RWPE1 (cell line): ENCODE measurements around the gene SCN7A.
"Not testable (repeated sequence)": the region's sequence is repeated elsewhere in the genome, so short reads cannot be mapped to it uniquely, and the experiment has no call there.

Source experiments
- CTCF ChIA-PET: fragments of 350-600 bp; sonication (Branson Sonifier 250); formaldehyde crosslinking; extraction: SDS; loops from one replicate; lab custom pipeline; 2021; lab: Yijun Ruan, JAX
- POLR2A ChIA-PET: fragments of 400-600 bp; formaldehyde crosslinking; extraction: SDS; loops from one replicate; lab custom pipeline; 2020; ENCODE audit warnings: antibody characterized with exemption; ENCODE audit not compliant: low non-redundant PET; lab: Yijun Ruan, JAX
- DNase-seq: peaks from one replicate; pipeline ENCODE4 v3.0.0; 2012; ENCODE audit warnings: low spot score
- H3K27ac ChIP-seq: fragments of 450-650 bp; 2 replicates; pipeline ENCODE4 v1.5.1; 2017
- TF ChIP-seq, protein P1 (sequence below): fragments of 450-650 bp; conservative IDR thresholded peaks from 2 replicates; pipeline ENCODE4 v1.5.1; 2017; ENCODE audit warnings: low read depth, mild to moderate bottlenecking

Gene SCN7A

DNA sequence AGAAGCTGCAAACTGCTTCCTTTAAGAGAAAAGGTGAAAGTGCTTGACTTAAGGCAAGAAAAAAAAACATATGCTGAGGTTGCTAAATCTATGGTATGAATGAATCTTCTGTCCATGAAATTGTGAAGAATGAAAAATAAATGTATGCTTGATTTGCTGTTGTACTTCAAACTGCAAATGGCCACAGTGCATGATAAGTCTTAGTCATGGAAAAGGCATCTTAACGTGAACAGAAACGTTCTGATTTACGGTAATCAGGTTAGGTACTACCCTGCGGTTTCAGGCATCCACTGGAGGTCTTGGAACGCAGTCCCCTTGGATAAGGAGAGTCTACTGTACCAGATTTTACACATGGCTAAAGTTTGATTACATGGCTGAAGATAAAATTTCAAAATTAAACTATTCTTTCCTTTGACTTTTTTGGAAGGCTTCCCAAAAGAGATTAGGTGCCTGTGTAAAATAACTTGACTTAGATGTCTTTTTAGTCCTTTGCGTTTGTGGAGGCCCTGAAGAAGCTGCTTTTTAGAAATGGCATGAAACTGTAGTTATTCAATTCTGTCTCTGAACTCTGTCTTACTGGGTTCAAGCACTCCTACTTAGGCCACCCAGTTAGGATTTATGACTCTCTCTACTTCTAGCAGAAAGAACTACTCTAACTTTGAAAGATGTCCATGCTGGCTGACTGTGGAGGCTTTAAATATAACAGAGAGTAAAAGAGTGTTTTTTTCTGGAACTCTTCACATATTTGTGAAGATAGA, 82.4 kb downstream of the SCN7A start:
- no peak overlapping the region for H3K27ac ChIP-seq
- CTCF ChIA-PET = interaction anchor here (0.7 kb wide), 1 partner anchor 67 kb away, joined by 3 read pairs; no protein-coding TSS in a partner anchor
- DNase-seq = peak; percentile 2
- POLR2A ChIA-PET = no interaction called here
- TF ChIP-seq, protein P1, sequence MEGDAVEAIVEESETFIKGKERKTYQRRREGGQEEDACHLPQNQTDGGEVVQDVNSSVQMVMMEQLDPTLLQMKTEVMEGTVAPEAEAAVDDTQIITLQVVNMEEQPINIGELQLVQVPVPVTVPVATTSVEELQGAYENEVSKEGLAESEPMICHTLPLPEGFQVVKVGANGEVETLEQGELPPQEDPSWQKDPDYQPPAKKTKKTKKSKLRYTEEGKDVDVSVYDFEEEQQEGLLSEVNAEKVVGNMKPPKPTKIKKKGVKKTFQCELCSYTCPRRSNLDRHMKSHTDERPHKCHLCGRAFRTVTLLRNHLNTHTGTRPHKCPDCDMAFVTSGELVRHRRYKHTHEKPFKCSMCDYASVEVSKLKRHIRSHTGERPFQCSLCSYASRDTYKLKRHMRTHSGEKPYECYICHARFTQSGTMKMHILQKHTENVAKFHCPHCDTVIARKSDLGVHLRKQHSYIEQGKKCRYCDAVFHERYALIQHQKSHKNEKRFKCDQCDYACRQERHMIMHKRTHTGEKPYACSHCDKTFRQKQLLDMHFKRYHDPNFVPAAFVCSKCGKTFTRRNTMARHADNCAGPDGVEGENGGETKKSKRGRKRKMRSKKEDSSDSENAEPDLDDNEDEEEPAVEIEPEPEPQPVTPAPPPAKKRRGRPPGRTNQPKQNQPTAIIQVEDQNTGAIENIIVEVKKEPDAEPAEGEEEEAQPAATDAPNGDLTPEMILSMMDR = no peak

DNA sequence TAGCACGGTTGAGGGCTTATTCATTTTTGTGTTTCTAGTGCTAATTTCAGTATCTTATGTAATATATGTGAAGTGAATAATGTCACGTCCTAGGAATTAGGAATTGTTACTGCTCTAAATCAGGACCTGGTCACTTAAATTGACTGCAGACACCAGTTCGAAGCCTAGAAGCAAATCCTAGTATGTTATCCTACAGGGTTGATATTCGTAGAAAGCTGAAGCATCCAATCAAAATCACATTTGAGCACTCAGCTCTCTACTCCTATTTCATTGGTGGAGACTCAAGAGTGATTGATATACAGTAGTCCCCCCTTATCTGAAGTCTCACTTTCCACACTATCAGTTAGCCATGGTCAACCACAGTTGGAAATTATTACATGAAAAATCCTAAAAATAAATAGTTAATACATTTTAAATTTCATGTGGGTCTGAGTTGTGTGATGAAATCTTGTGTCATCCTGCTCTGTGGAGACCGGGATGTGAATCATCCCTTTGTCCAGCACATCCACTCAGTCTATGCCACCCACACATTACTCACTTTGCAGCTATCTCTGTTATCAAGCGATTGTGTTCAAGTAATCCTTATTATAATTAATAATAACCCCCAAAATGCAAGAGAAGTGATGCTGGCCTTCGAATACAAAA, 83.1 kb downstream of the SCN7A start:
- ChIA-PET POLR2A (no interaction called here), CTCF (no interaction called here)

DNA sequence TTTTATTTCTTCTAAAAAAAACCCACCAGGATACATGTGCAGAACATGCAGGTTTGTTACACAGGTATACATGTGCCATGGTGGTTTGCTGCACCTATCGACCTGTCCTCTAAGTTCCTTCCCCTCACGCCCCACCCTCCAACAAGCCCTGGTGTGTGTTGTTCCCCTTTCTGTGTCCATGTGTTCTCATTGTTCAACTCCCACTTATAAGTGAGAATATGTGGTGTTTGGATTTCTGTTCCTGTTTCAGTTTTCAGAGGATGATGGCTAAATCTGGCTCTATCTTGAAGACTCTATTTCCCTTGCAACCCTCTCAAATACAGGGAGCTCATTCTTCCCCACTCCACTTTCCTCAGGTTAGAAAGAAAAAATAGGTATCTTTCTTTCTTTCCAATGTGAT, 86.3 kb downstream of the SCN7A start:
- CTCF ChIA-PET, H3K27ac ChIP-seq, DNase-seq, POLR2A ChIA-PET: not testable (repeated sequence)

More for the DNA sequence above, 83.1 kb downstream of the SCN7A start:
- DNase-seq = peak; percentile 70
- TF ChIP-seq, protein P1 = no peak
- no peak overlapping the region for H3K27ac ChIP-seq

DNA sequence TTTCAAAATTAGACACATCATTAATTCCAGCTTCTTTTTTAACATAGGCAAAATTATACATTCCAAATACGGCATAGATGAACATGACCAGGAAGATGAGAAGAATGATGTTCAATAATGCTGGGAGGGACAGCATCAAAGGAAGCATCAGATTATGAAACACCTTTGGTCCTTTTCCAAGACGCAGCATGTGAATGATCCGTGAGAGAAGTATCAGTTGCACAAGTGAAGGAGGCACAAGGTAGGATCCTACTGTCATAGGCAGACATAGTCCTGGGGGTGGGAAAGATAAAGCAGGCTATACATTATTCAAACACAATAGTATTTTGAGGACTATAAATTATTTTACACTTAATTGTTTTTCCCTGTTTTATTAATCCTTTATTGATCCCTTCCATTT, 87.7 kb downstream of the SCN7A start:
- CTCF ChIA-PET = no interaction called here
- DNase-seq = no peak
- TF ChIP-seq, protein P1 = no peak
- H3K27ac ChIP-seq = no peak overlapping the region
- POLR2A ChIA-PET = no interaction called here

DNA sequence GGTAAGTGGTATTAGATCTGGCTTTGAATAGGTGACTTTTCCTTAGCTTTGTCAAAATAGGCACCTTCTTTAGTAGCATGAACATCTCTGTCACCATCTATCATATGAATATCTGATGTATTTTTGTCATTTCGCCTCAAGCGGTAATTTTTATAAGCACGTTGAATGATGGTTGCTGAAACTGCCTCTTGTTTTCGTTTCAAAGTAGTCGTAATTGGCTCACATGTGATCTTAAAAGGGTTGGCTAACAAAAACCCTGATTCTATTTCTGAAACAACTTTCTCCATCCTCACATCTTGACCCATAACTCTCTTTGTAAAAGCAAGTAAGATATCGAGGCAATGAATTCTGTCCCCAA, 88.5 kb downstream of the SCN7A start:
- DNase-seq = no peak
- CTCF ChIA-PET = no interaction called here
- POLR2A ChIA-PET = no interaction called here
- TF ChIP-seq, protein P1 = no peak
- H3K27ac ChIP-seq = no peak overlapping the region

DNA sequence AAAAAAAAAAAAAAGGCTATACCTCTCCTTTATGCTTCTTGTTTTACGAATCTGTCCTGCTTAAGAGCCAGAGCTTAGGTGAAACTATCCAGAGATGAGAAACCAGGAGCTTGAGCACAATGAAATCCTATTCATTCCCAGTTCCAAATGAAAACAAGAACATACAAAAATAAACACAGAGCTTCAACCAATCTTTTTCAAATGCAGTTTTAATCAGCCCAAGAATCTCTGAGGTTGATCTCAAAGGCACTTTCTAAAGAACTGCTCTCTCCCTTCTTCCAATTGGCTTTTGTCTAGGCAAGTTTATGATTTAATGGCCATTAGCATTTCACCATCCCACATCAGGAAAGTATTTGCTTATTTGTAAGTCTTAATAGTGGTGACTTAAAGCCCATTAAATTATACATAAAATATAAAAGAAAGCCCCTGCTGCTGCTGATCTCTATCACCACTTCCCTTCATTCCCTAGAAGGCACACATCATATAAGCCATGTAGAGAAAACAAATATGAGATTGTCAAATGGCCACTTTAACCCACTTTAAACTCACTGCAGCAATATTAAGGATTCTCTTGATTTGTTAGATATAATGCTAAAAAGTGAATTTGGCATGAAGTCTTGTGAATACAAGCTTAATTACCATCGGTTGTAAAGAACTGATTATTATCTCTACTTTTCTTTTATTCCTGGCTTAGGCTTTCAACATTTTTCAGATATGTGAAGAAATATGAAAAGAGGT, 89.0 kb downstream of the SCN7A start:
- TF ChIP-seq, protein P1 = no peak
- DNase-seq = no peak
- CTCF ChIA-PET = no interaction called here

More for the DNA sequence above, 89.0 kb downstream of the SCN7A start:
- POLR2A ChIA-PET = no interaction called here
- no peak overlapping the region for H3K27ac ChIP-seq
